LNCaP clone FGC (cell line): ENCODE data around the gene OPA3.

ENCODE experiments used
- DNase-seq: peaks from one replicate; pipeline ENCODE4 v3.0.0-alpha.2; 2011; ENCODE audit warnings: low read depth
- H3K4me3 ChIP-seq: 2 replicates; pipeline ENCODE4 v1.5.1; 2011; ENCODE audit warnings: mild to moderate bottlenecking, low read depth, low read length, control low read depth
- CTCF ChIP-seq: IDR thresholded peaks from 2 replicates; pipeline ENCODE4 v1.5.1; 2012; ENCODE audit warnings: mild to moderate bottlenecking; ENCODE audit not compliant: control insufficient read depth, insufficient read depth; ENCODE audit errors: extremely low read depth

Gene OPA3

GRCh38 chr19:45477713-45478453 lies 106.7 kb downstream of the OPA3 start:
- H3K4me3 ChIP-seq, result peak overlapping the region; percentile 65
- no peak for DNase-seq
- no peak for TF ChIP-seq CTCF
